ENCODE results near the gene GNAT1. TPM values are rescaled to one million over a fixed set of nuclear protein-coding genes. Genes with fewer than 3 reads are reported as not detected.

GNAT1 gene
- total RNA-seq, 4 donors from 2014 or later, result not detected

DNA sequence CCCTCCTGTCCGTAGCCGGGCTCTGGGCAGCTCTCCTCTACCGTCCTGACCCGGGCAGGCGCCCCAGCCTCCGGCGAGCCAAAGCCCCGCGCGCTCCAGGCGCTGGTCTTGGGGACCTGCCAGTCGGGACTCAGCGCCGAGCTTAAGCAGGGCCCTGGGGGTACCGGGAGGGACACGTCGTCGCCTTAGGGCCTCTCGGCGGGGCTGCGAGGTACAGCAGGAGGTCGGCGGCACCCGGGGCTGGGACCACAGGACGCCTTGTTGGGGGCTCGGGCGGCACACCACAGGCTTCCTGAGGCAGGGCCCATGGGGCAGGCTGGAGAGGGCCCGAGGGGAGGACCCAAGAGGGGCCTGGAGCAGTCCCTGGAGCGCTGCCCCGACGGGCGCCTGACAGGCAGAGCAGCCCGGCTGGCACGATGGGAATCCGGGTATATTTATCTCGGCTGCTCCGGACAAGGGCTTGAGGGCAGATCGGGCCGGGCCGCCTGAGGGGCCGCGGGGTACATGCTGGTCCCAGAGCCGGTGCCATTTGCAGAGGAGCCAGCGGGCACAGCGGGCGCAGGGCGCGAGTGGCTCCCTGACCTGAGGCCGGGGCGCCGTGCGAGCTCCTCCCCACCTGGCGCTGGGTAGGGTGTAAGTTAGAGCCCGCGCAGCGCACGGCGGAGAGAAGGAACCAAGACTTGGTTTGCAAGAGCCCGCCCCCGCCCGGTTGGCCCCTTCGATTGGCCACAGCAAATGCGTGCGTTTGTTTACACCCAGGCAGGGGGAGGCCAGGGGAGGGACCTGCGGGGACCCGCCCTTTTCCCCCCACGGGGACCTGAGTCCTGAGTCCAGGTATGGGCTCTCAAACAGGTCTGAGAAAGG, 14.2 kb downstream of the GNAT1 start:
- WGBS, 2 donors, result 7% methylated on average over 4 of the region's 67 CpGs; no CpG with 5 or more reads in 1 of the 2 donors
- H3K4me3 ChIP-seq, result peak overlapping the region; percentile 18 to 54 (median 36)
- intact Hi-C loops (cut with DNase I), result no loop called here
- H3K27me3 ChIP-seq, result peaks cover 6 to 70% (median 12%) of the 10 kb centered on the region in 4 donors
- no peak for DNase-seq
- peaks cover 13 to 22% (median 16%) of the 10 kb centered on the region in 3 donors for H3K4me1 ChIP-seq
- H3K36me3 ChIP-seq, result no peaks in the 10 kb centered on the region
- no peaks in the 10 kb centered on the region for H3K9me3 ChIP-seq
- no peak overlapping the region for H3K27ac ChIP-seq
- TF ChIP-seq POLR2A (IDR thresholded peaks at IDR 0.05), result no peak
- TF ChIP-seq, protein P1, sequence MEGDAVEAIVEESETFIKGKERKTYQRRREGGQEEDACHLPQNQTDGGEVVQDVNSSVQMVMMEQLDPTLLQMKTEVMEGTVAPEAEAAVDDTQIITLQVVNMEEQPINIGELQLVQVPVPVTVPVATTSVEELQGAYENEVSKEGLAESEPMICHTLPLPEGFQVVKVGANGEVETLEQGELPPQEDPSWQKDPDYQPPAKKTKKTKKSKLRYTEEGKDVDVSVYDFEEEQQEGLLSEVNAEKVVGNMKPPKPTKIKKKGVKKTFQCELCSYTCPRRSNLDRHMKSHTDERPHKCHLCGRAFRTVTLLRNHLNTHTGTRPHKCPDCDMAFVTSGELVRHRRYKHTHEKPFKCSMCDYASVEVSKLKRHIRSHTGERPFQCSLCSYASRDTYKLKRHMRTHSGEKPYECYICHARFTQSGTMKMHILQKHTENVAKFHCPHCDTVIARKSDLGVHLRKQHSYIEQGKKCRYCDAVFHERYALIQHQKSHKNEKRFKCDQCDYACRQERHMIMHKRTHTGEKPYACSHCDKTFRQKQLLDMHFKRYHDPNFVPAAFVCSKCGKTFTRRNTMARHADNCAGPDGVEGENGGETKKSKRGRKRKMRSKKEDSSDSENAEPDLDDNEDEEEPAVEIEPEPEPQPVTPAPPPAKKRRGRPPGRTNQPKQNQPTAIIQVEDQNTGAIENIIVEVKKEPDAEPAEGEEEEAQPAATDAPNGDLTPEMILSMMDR (IDR thresholded peaks at IDR 0.05), result no peak

DNA sequence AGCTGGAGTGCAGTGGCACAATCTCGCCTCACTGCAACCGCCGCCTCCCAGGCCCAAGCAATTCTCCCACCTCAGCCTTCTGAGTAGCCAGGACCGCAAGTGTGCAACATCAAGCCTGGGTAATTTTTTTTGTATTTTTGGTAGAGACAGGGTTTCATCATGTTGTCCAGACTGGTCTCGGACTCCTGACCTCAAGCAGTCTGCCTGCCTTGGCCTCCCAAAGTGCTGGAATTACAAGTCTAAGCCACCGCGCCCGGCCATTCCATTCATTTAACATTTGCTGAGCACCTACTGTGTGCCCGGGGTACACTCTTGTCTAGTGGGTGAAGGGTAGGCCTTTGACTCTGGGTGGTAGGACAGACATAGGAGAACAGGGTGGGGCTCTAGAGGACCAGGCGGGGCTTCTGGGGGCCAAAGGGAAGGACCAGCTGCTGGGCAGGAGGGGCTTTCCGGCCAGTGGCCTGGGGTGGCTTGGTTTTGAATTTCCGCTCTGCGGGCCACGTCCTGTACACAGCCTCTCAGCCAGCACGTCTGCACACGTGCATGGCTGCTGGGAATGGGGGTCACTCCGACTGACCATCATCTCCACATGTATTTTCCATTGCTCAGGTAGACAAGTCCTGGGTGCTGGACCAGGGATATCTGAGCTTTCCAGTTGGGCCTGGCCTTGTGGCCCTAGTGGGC, 16.1 kb downstream of the GNAT1 start:
- Histone ChIP-seq H3K36me3 (no peaks in the 10 kb centered on the region), H3K27ac (no peak overlapping the region), H3K27me3 (peaks cover 6 to 58% (median 12%) of the 10 kb centered on the region in 4 donors), H3K4me1 (peaks cover 13 to 22% (median 16%) of the 10 kb centered on the region in 3 donors), H3K4me3 (no peak overlapping the region), H3K9me3 (no peaks in the 10 kb centered on the region)
- intact Hi-C loops (cut with DNase I), result no loop called here
- TF ChIP-seq, protein P1 (IDR thresholded peaks at IDR 0.05), result no peak
- TF ChIP-seq POLR2A (IDR thresholded peaks at IDR 0.05), result no peak
- 91 to 93% methylated on average over 6 to 17 of the region's 17 CpGs for WGBS, 2 donors
- no peak for DNase-seq

- WGBS, 2 donors, result 72 to 74% methylated on average over 4 to 11 of the region's 14 CpGs
Observed at GRCh38 chr3:50208677-50209344, 17.4 kb downstream of the GNAT1 start.

GRCh38 chr3:50210176-50210509, 18.7 kb downstream of the GNAT1 start:
- H3K9me3 ChIP-seq, result no peaks in the 10 kb centered on the region
- no peaks in the 10 kb centered on the region for H3K36me3 ChIP-seq
- no peak overlapping the region for H3K27ac ChIP-seq
- TF ChIP-seq, protein P1 (IDR thresholded peaks at IDR 0.05), result no peak
- H3K27me3 ChIP-seq, result peaks cover 0 to 31% (median 4%) of the 10 kb centered on the region in 4 donors
- no peak for DNase-seq
- 89 to 100% methylated on average over 1 to 3 of the region's 5 CpGs for WGBS, 2 donors
- no peak overlapping the region for H3K4me3 ChIP-seq
- H3K4me1 ChIP-seq, result peaks cover 7 to 11% (median 9%) of the 10 kb centered on the region in 3 donors
- intact Hi-C loops (cut with DNase I), result no loop called here

More at GRCh38 chr3:50208677-50209344, 17.4 kb downstream of the GNAT1 start:
- Histone ChIP-seq H3K4me1 (peaks cover 13 to 22% (median 16%) of the 10 kb centered on the region in 3 donors), H3K27ac (no peak overlapping the region), H3K4me3 (no peak overlapping the region), H3K27me3 (peaks cover 5 to 45% (median 9%) of the 10 kb centered on the region in 4 donors), H3K9me3 (no peaks in the 10 kb centered on the region), H3K36me3 (no peaks in the 10 kb centered on the region)
- DNase-seq, result no peak
- TF ChIP-seq POLR2A (IDR thresholded peaks at IDR 0.05), result no peak
- TF ChIP-seq, protein P1 (IDR thresholded peaks at IDR 0.05), result no peak
- intact Hi-C loops (cut with DNase I), result no loop called here
